Stimulated activated naive CD8-positive, alpha-beta T cell treated with anti-CD3 and anti-CD28 coated beads, Interleukin-15, amount 100 ng/mL, for 72 hours (primary cell): ENCODE results near the gene TMEM132C.
"Not testable (repeated sequence)": the region's sequence is repeated elsewhere in the genome, so short reads cannot be mapped to it uniquely, and the experiment has no call there.

Experiments
- ATAC-seq: fragments of 150-1000 bp; cut with Tn5 transposase; 2 replicates; pipeline ENCODE4 v1.10.0; 2021; ENCODE audit warnings: mild to moderate bottlenecking, moderate library complexity
- DNase-seq, 2 donors: peaks; one replicate each; pipeline ENCODE4 v3.0.0; 2021 to 2022
- H3K27ac Mint-ChIP-seq, 2 donors: one replicate each; pipeline ENCODE4 v1.8.0; 2022; ENCODE audit warnings: mild to moderate bottlenecking in 2 of 2, mixed read lengths in 2 of 2, moderate library complexity in 2 of 2
- H3K27me3 Mint-ChIP-seq: one replicate; pipeline ENCODE4 v1.8.0; 2022; ENCODE audit warnings: mixed read lengths
- H3K4me1 Mint-ChIP-seq: one replicate; pipeline ENCODE4 v1.8.0; 2022; ENCODE audit warnings: mild to moderate bottlenecking, mixed read lengths
- H3K4me3 Mint-ChIP-seq, 2 donors: one replicate each; pipeline ENCODE4 v1.8.0; 2022; ENCODE audit warnings: mild to moderate bottlenecking in 2 of 2, mixed read lengths in 2 of 2, moderate library complexity in 1 of 2
- H3K9me3 Mint-ChIP-seq, 2 donors: one replicate each; pipeline ENCODE4 v1.8.0; 2022; ENCODE audit warnings: mixed read lengths in 2 of 2

Gene TMEM132C

GRCh38 chr12:128600886-128601285 lies 333.9 kb downstream of the TMEM132C start:
- H3K9me3 Mint-ChIP-seq, result peaks cover 5 to 7% of the 10 kb centered on the region in 2 donors
- DNase-seq, result no peak
- no peak overlapping the region for H3K27ac Mint-ChIP-seq
- H3K27me3 Mint-ChIP-seq, result no peaks in the 10 kb centered on the region
- ATAC-seq, result no peak
- no peaks in the 10 kb centered on the region for H3K4me1 Mint-ChIP-seq
- no peak overlapping the region for H3K4me3 Mint-ChIP-seq

- no peak for ATAC-seq
- H3K27me3 Mint-ChIP-seq, result no peaks in the 10 kb centered on the region
- H3K4me1 Mint-ChIP-seq, result no peaks in the 10 kb centered on the region
- DNase-seq, result no peak
- no peak overlapping the region for H3K4me3 Mint-ChIP-seq
- peaks cover 5 to 7% of the 10 kb centered on the region in 2 donors for H3K9me3 Mint-ChIP-seq
- no peak overlapping the region for H3K27ac Mint-ChIP-seq
Measured at GRCh38 chr12:128603573-128604115, 336.7 kb downstream of the TMEM132C start.

- DNase-seq, H3K4me3 Mint-ChIP-seq, H3K4me1 Mint-ChIP-seq, H3K27me3 Mint-ChIP-seq, H3K9me3 Mint-ChIP-seq, ATAC-seq, H3K27ac Mint-ChIP-seq: not testable (repeated sequence)
Measured at GRCh38 chr12:128604219-128604618, 337.2 kb downstream of the TMEM132C start.

- ATAC-seq (no peak), DNase-seq (no peak)
- H3K4me1 Mint-ChIP-seq, result no peaks in the 10 kb centered on the region
- no peaks in the 10 kb centered on the region for H3K27me3 Mint-ChIP-seq
- H3K9me3 Mint-ChIP-seq, result peaks cover 0 to 7% of the 10 kb centered on the region in 2 donors
- no peak overlapping the region for H3K4me3 Mint-ChIP-seq
- H3K27ac Mint-ChIP-seq, result no peak overlapping the region
Measured at GRCh38 chr12:128606051-128606450, 339.1 kb downstream of the TMEM132C start.

- no peaks in the 10 kb centered on the region for H3K27me3 Mint-ChIP-seq
- no peak for DNase-seq
Measured at GRCh38 chr12:128606538-128606937, 339.6 kb downstream of the TMEM132C start.

GRCh38 chr12:128606970-128607369 lies 340.0 kb downstream of the TMEM132C start:
- ATAC-seq (no peak), DNase-seq (no peak)
- Mint-ChIP-seq H3K27ac (no peak overlapping the region), H3K4me3 (no peak overlapping the region), H3K4me1 (no peaks in the 10 kb centered on the region), H3K9me3 (peaks cover 0 to 7% of the 10 kb centered on the region in 2 donors), H3K27me3 (no peaks in the 10 kb centered on the region)

More at GRCh38 chr12:128606538-128606937, 339.6 kb downstream of the TMEM132C start:
- Mint-ChIP-seq H3K4me1 (no peaks in the 10 kb centered on the region), H3K4me3 (no peak overlapping the region), H3K9me3 (peaks cover 0 to 7% of the 10 kb centered on the region in 2 donors), H3K27ac (no peak overlapping the region)
- ATAC-seq, result no peak

- Mint-ChIP-seq H3K27me3 (no peaks in the 10 kb centered on the region), H3K27ac (no peak overlapping the region), H3K4me1 (no peaks in the 10 kb centered on the region), H3K9me3 (peaks cover 0 to 7% of the 10 kb centered on the region in 2 donors), H3K4me3 (no peak overlapping the region)
- ATAC-seq (no peak), DNase-seq (no peak)
Measured at GRCh38 chr12:128607641-128608040, 340.7 kb downstream of the TMEM132C start.

GRCh38 chr12:128609861-128610260 lies 342.9 kb downstream of the TMEM132C start:
- Mint-ChIP-seq H3K9me3 (peaks cover 0 to 7% of the 10 kb centered on the region in 2 donors), H3K27ac (no peak overlapping the region), H3K4me1 (no peaks in the 10 kb centered on the region), H3K4me3 (no peak overlapping the region), H3K27me3 (no peaks in the 10 kb centered on the region)
- DNase-seq, result no peak
- no peak for ATAC-seq

GRCh38 chr12:128611736-128612135 lies 344.8 kb downstream of the TMEM132C start:
- Mint-ChIP-seq H3K4me3 (no peak overlapping the region), H3K4me1 (no peaks in the 10 kb centered on the region), H3K27me3 (no peaks in the 10 kb centered on the region), H3K27ac (no peak overlapping the region), H3K9me3 (peaks cover 0 to 4% of the 10 kb centered on the region in 2 donors)
- ATAC-seq (no peak), DNase-seq (no peak)

GRCh38 chr12:128612150-128612850 lies 345.3 kb downstream of the TMEM132C start:
- no peak for ATAC-seq
- no peaks in the 10 kb centered on the region for H3K9me3 Mint-ChIP-seq
- H3K27me3 Mint-ChIP-seq, result no peaks in the 10 kb centered on the region

GRCh38 chr12:128613837-128614590 lies 347.0 kb downstream of the TMEM132C start:
- Mint-ChIP-seq H3K27ac (no peak overlapping the region), H3K9me3 (no peaks in the 10 kb centered on the region), H3K4me3 (no peak overlapping the region), H3K4me1 (no peaks in the 10 kb centered on the region), H3K27me3 (no peaks in the 10 kb centered on the region)
- DNase-seq, result no peak
- no peak for ATAC-seq

More at GRCh38 chr12:128612150-128612850, 345.3 kb downstream of the TMEM132C start:
- no peak for DNase-seq
- Mint-ChIP-seq H3K4me3 (no peak overlapping the region), H3K27ac (no peak overlapping the region), H3K4me1 (no peaks in the 10 kb centered on the region)

GRCh38 chr12:128617304-128617833 lies 350.4 kb downstream of the TMEM132C start:
- Mint-ChIP-seq H3K4me1 (no peaks in the 10 kb centered on the region), H3K4me3 (no peak overlapping the region), H3K27ac (peak overlapping the region; percentile 52 to 64), H3K9me3 (no peaks in the 10 kb centered on the region), H3K27me3 (no peaks in the 10 kb centered on the region)
- DNase-seq (no peak), ATAC-seq (no peak)

GRCh38 chr12:128619263-128619662 lies 352.3 kb downstream of the TMEM132C start:
- ATAC-seq (no peak), DNase-seq (no peak)
- Mint-ChIP-seq H3K4me3 (no peak overlapping the region), H3K4me1 (no peaks in the 10 kb centered on the region), H3K27me3 (no peaks in the 10 kb centered on the region), H3K27ac (no peak overlapping the region), H3K9me3 (no peaks in the 10 kb centered on the region)

GRCh38 chr12:128621304-128621703 lies 354.3 kb downstream of the TMEM132C start:
- Mint-ChIP-seq H3K27me3 (no peaks in the 10 kb centered on the region), H3K4me1 (no peaks in the 10 kb centered on the region), H3K27ac (no peak overlapping the region), H3K4me3 (no peak overlapping the region), H3K9me3 (peaks cover 0 to 9% of the 10 kb centered on the region in 2 donors)
- DNase-seq (no peak), ATAC-seq (no peak)

- no peaks in the 10 kb centered on the region for H3K4me1 Mint-ChIP-seq
- no peak overlapping the region for H3K4me3 Mint-ChIP-seq
- H3K27me3 Mint-ChIP-seq, result no peaks in the 10 kb centered on the region
- no peak overlapping the region for H3K27ac Mint-ChIP-seq
- ATAC-seq (no peak), DNase-seq (no peak)
- H3K9me3 Mint-ChIP-seq, result peaks cover 5 to 9% of the 10 kb centered on the region in 2 donors
Measured at GRCh38 chr12:128623748-128624147, 356.8 kb downstream of the TMEM132C start.

GRCh38 chr12:128626808-128627320 lies 359.9 kb downstream of the TMEM132C start:
- H3K27me3 Mint-ChIP-seq, result no peaks in the 10 kb centered on the region

More at GRCh38 chr12:128626808-128627320, 359.9 kb downstream of the TMEM132C start:
- no peak for ATAC-seq
- Mint-ChIP-seq H3K4me3 (no peak overlapping the region), H3K4me1 (no peaks in the 10 kb centered on the region), H3K27ac (no peak overlapping the region), H3K9me3 (peaks cover 5 to 9% of the 10 kb centered on the region in 2 donors)
- no peak for DNase-seq
